GM23248 (cell line): ENCODE results near the gene CA11. TPM values are rescaled to one million over a fixed set of nuclear protein-coding genes. Genes with fewer than 3 reads are reported as not detected.

Experiments used
- DNase-seq: peaks from one replicate; pipeline ENCODE4 v3.0.0-alpha.2; 2015
- H2AFZ ChIP-seq: fragments of 200-600 bp; sonication (generic); 2 replicates; pipeline ENCODE4 v1.6.1; 2016; ENCODE audit warnings: antibody characterized with exemption
- H3F3A ChIP-seq: fragments of 200-600 bp; sonication (generic); 2 replicates; pipeline ENCODE4 v1.6.1; 2016; ENCODE audit warnings: mild to moderate bottlenecking, antibody characterized with exemption, mixed run types; ENCODE audit not compliant: insufficient read depth
- H3K27ac ChIP-seq: fragments of 200-600 bp; sonication (generic); 2 replicates; pipeline ENCODE4 v1.5.1; 2016; ENCODE audit warnings: mild to moderate bottlenecking
- H3K27me3 ChIP-seq: fragments of 200-600 bp; sonication (generic); replicated peaks from 2 replicates; pipeline ENCODE4 v1.6.1; 2016; ENCODE audit warnings: mild to moderate bottlenecking; ENCODE audit not compliant: insufficient read depth
- H3K36me3 ChIP-seq: fragments of 200-600 bp; sonication (generic); 2 replicates; pipeline ENCODE4 v1.6.1; 2016; ENCODE audit warnings: low read depth, mild to moderate bottlenecking
- H3K4me1 ChIP-seq: fragments of 200-600 bp; sonication (generic); 2 replicates; pipeline ENCODE4 v1.6.1; 2016; ENCODE audit warnings: mild to moderate bottlenecking; ENCODE audit not compliant: insufficient read depth
- H3K4me2 ChIP-seq: fragments of 200-600 bp; sonication (generic); one replicate; pipeline ENCODE4 v1.6.1; 2016; ENCODE audit warnings: mild to moderate bottlenecking; ENCODE audit not compliant: unreplicated experiment
- H3K4me3 ChIP-seq: fragments of 200-600 bp; sonication (generic); 2 replicates; pipeline ENCODE4 v1.5.1; 2016; ENCODE audit warnings: mild to moderate bottlenecking
- H3K79me2 ChIP-seq: fragments of 200-600 bp; sonication (generic); 2 replicates; pipeline ENCODE4 v1.6.1; 2016; ENCODE audit warnings: mild to moderate bottlenecking; ENCODE audit not compliant: insufficient read depth
- H3K9ac ChIP-seq: fragments of 200-600 bp; sonication (generic); 2 replicates; pipeline ENCODE4 v1.6.1; 2016; ENCODE audit warnings: mild to moderate bottlenecking
- H3K9me2 ChIP-seq: fragments of 200-600 bp; sonication (generic); 2 replicates; pipeline ENCODE4 v1.6.1; 2016; ENCODE audit warnings: mixed run types, mild to moderate bottlenecking, moderate library complexity; ENCODE audit not compliant: insufficient read depth
- H3K9me3 ChIP-seq: fragments of 200-600 bp; sonication (generic); one replicate; pipeline ENCODE4 v1.6.1; 2017; ENCODE audit warnings: low read depth
- H4K20me1 ChIP-seq: fragments of 200-600 bp; sonication (generic); 2 replicates; pipeline ENCODE4 v1.6.0; 2016; ENCODE audit not compliant: insufficient read depth
- EZH2 ChIP-seq: fragments of 200-600 bp; sonication (generic); IDR thresholded peaks from 2 replicates; pipeline ENCODE4 v1.6.1; 2018; ENCODE audit warnings: antibody characterized with exemption, mild to moderate bottlenecking; ENCODE audit not compliant: insufficient read depth, poor library complexity, severe bottlenecking
- EZH2phosphoT487 ChIP-seq: fragments of 200-600 bp; sonication (generic); IDR thresholded peaks from 2 replicates; pipeline ENCODE4 v1.6.1; 2018; ENCODE audit warnings: antibody characterized with exemption, moderate library complexity, mild to moderate bottlenecking, low read depth; ENCODE audit not compliant: insufficient read depth
- WGBS, 2 experiments: methylation state at CpG; one replicate each; pipeline ENCODE4 v1.1.6; 2015 to 2017; ENCODE audit warnings: low lambda C conversion rate in 2 of 2, low coverage in 1 of 2; ENCODE audit errors: missing lambda C conversion rate in 2 of 2; 5-methylcytosine and 5-hydroxymethylcytosine counted together
- in situ Hi-C: fragments of 300-500 bp; cut with MboI; formaldehyde crosslinking; loops from 2 replicates; pipeline ENCODE4 v1.15.0; 2020
- polyA plus RNA-seq: library from polyadenylated mRNA; unstranded; fragments of >200 nt; fragmentation: Nextera tagmentation; extraction: Ambion mirVana; gene quantifications from 2 replicates; pipeline ENCODE4 v1.2.1, GENCODE V29; 2016
- total RNA-seq: library from RNA; depleted of rRNA; stranded (reverse); fragments of >200 nt; shearing (Covaris generic); gene quantifications from 2 replicates; pipeline ENCODE4 v1.2.3, GENCODE V29; 2014

Gene CA11
- total and polyA plus RNA-seq, 2 experiments from 2014 or later, result 1.1 to 2.7 TPM

DNA sequence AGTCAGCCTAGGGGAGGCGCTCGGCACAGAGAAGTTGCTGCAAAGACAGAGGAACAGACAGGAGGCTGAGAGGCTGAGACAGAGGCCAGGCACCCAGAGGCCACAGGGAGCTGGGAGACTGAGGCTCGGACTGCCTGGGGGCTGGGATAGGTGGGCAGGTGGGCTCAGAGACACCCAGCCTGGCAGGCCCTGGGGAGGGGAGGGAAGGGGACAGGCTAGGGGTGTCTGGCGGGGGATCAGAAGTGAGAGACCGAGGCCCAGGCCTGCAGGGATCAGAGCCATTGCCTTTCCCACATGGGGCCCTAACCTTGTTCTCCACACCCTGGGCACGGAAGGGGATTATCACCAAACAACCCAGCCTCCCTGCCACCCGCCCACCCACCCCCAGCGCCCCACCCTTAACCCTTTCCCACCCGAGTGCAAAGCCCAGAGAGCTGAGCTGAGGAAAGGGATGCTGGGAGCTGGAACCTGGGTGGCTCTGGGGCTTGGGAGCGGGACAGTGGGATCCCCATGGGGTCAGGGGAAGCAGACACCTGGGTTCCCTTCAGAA is 25.5 kb upstream of the CA11 start:
- Histone ChIP-seq H3K4me2 (no peak overlapping the region), H3K27ac (no peak overlapping the region), H3K4me3 (no peak overlapping the region), H3K9ac (no peak overlapping the region), H3K36me3 (no peaks in the 10 kb centered on the region), H3K4me1 (no peaks in the 10 kb centered on the region), H3F3A (no peaks in the 10 kb centered on the region), H3K9me2 (no peaks in the 10 kb centered on the region), H3K27me3 (no peaks in the 10 kb centered on the region), H3K79me2 (no peaks in the 10 kb centered on the region), H4K20me1 (no peaks in the 10 kb centered on the region), H2AFZ (no peak overlapping the region), H3K9me3 (no peaks in the 10 kb centered on the region)
- 57 to 60% methylated on average over 3 to 10 of the region's 10 CpGs for WGBS, 2 experiments
- in situ Hi-C loops, result no loop called here
- TF ChIP-seq EZH2 (no peak), EZH2phosphoT487 (no peak)
- DNase-seq, result no peak

DNA sequence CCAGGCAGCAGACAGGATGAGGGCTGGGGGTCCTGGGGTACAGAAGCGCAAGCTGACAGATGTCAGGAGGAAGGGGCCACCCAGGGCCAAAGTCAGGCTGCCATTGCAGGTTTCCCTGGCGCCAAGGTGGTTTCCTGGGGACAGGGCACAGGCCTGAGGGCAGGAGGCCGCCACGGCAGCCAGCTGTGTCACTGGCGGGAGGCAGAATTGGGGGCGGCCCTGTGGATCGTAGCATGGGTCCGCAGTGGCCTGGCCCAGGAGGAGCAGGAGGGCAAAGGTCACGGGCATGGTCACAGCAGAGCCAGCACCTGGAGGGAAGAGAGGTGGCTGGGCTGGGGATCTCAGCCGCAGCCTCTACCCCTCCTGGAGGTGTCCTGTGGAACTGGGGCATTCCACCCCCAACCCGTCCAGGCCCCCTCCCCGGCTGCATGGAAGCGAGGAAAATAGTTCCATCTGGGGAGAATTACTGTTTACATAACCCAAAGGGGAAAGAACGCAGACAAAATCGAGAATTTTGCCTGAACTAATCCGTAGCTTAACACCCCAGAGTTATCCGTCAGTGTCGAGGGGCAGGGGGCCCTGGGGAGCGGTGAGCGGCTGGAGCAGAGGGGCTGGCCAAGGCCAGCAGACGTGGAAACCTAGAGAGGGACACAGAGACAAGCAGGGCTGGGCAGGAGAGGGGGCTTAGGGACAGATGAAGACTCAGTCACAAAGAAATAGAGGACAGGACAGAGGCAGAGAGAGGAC is 24.9 kb upstream of the CA11 start:
- 71 to 72% methylated on average over 21 of the region's 21 CpGs for WGBS, 2 experiments
- DNase-seq, result no peak

DNA sequence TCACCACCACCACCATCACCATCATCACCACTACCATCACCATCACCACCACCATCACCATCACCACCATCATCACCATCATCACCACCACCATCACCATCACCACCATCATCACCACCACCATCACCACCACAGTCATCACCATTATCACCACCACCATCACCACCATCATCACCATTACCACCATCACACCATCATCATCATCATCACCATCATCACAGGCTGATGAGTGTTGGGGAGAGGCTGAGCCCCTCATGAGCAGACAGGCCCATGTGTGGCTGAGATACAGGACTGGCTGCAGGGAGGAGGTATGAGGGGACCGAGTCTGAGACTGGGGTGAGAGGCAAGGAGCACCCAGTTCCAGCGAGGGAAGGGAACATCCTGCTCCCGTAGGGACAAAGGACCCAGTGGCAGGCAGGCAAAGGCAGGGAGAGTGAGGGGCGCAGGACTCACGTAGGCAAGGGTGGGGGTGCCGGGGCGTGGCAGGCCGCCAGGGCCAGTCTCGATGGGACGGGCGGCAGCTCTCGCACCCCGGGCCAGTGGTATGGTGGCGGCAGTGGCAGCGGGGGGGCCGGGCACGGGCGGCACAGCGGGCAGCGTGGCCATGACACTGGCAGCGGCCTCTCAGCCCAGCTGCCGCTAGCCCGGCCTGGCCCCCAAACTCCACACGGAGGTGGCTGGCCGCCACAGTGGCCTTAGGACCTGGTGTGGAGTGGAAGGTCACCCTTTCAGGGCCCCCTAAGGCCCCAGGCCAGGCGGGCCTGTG is 24.1 kb upstream of the CA11 start:
- WGBS, 2 experiments, result 85 to 86% methylated on average over 17 to 26 of the region's 26 CpGs
- in situ Hi-C loops, result no loop called here
- H3K36me3 ChIP-seq, result no peaks in the 10 kb centered on the region

More for the DNA sequence above, 24.9 kb upstream of the CA11 start:
- Histone ChIP-seq H3K4me3 (no peak overlapping the region), H3F3A (no peaks in the 10 kb centered on the region), H3K9me2 (no peaks in the 10 kb centered on the region), H3K9me3 (no peaks in the 10 kb centered on the region), H3K27ac (no peak overlapping the region), H3K4me1 (no peaks in the 10 kb centered on the region), H3K79me2 (no peaks in the 10 kb centered on the region), H2AFZ (no peak overlapping the region), H3K36me3 (no peaks in the 10 kb centered on the region), H4K20me1 (no peaks in the 10 kb centered on the region), H3K27me3 (no peaks in the 10 kb centered on the region), H3K9ac (no peak overlapping the region), H3K4me2 (no peak overlapping the region)
- in situ Hi-C loops, result no loop called here
- no peak for TF ChIP-seq EZH2
- TF ChIP-seq EZH2phosphoT487, result no peak

DNA sequence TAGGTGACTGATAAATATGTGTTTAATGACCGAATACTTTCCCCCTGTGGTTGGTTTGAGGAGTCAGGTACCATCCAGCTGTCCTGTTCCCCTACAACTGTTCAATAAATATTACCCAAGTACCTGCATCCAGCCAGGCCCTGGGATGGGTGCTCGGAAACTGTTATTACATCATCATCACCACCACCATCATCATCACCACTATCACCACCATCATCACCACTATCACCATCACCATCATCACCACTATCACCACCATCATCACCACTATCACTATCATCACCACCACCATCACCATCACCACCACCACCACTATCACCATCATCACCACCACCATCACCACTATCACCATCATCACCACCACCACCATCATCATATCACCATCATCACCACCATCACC is 22.8 kb upstream of the CA11 start:
- DNase-seq, result no peak
- Histone ChIP-seq H3K9me2 (no peaks in the 10 kb centered on the region), H3F3A (no peaks in the 10 kb centered on the region), H3K27me3 (no peaks in the 10 kb centered on the region), H3K27ac (no peak overlapping the region), H2AFZ (no peak overlapping the region), H3K4me1 (no peaks in the 10 kb centered on the region), H3K36me3 (no peaks in the 10 kb centered on the region), H4K20me1 (no peaks in the 10 kb centered on the region), H3K4me2 (no peak overlapping the region), H3K79me2 (no peaks in the 10 kb centered on the region), H3K9ac (no peak overlapping the region), H3K4me3 (no peak overlapping the region), H3K9me3 (no peaks in the 10 kb centered on the region)
- in situ Hi-C loops, result no loop called here
- WGBS, 2 experiments, result 88 to 94% methylated on average over 2 of the region's 2 CpGs
- no peak for TF ChIP-seq EZH2phosphoT487
- no peak for TF ChIP-seq EZH2

More for the DNA sequence above, 24.1 kb upstream of the CA11 start:
- no peak overlapping the region for H3K9ac ChIP-seq
- H3K9me2 ChIP-seq, result no peaks in the 10 kb centered on the region
- DNase-seq, result no peak
- H3K4me3 ChIP-seq, result no peak overlapping the region
- H2AFZ ChIP-seq, result no peak overlapping the region
- H3K4me2 ChIP-seq, result no peak overlapping the region
- no peaks in the 10 kb centered on the region for H4K20me1 ChIP-seq
- no peaks in the 10 kb centered on the region for H3K27me3 ChIP-seq
- H3F3A ChIP-seq, result no peaks in the 10 kb centered on the region
- H3K9me3 ChIP-seq, result no peaks in the 10 kb centered on the region
- H3K79me2 ChIP-seq, result no peaks in the 10 kb centered on the region
- TF ChIP-seq EZH2, result no peak
- TF ChIP-seq EZH2phosphoT487, result no peak
- H3K27ac ChIP-seq, result no peak overlapping the region
- no peaks in the 10 kb centered on the region for H3K4me1 ChIP-seq
